Activated CD4-positive, alpha-beta T cell treated with anti-CD3 and anti-CD28 coated beads, Interleukin-2, amount 50 U/mL, for 24 hours (primary cell): ENCODE data around the gene BTBD7.

Source experiments
- DNase-seq, 2 donors: peaks; one replicate each; pipeline ENCODE4 v3.0.0-alpha.2; 2020; ENCODE audit warnings: low read depth in 1 of 2, low spot score in 1 of 2

BTBD7 gene

DNA sequence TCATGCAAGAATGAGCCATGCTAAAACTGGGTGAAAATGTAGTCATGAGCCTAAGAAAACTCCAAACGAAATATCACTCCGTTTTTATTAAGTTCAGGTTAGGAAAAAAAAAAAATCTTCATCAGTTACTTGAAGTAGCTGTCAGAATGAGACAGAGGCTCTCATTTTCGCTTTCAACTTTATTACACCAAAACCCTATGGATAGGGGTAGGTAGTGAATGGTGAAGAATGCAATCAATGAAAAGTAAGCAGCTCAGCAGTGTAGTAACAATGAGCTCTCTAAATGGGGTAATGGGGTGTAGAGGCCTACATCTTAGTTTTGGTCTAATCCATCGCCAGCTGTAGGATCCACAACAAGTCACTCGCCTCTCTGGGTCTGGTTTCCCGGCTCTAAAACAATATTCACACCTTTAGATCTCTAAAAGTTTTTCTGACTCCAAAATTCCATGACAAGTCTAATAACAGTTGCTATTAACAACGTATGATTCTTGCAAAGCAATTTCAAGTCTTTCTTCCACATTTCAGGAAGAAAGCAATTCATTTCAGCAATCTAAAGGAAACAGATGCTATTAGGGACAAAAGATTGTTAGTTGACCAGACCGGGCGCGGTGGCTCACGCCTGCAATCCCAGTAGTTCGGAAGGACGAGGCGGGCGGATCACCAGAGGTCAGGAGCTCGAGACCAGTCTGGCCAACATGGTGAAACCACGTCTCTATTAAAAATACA, 1.7 kb downstream of the BTBD7 start:
- DNase-seq: no peak

DNA sequence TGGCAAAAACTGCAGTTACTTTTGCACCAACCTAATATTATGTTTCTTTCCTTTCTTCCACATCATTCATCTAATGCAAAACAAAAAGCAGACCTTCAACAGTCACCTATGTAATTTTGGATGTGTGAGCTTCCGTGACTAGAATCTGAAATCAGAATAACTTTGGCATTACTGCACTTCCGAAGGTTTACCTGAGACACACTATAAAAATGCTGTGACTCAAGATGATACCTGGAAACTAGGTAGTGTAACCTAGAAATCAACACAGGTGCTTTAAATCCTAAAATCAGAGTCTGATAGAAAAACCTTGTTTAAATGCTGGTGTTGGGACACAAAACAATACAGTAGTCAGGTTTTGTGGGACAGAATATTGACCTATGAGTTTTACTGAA, 2.2 kb downstream of the BTBD7 start:
- DNase-seq: no peak

DNA sequence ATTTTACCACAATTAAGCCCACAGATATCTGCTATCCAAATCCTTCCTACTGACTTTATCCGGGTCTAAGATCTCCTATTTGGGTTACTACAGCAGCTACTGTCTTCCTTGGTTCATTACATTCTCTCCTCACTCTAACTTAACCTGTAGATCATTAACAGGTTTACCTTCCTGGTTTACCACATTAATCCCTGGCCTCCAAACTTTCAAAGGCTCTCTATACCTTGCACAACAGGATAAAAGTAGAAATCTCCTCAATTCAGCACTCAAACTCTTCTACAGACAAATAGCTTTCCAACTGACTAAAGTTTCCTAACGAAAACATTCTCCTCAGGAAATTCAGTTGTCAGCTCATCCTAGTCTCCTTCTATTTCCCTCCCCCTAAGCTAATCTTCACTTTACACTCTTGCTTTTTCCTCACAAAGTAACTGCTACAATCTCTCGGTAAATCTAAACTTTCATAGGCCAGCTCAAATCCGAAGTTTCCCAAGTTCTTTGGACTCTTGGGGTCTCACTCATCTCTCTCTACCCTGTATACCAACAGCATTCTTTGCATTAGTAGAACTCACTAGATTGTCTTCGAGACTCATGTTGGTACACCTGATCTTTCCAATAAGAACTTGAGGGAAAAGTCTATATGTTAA, 2.7 kb downstream of the BTBD7 start:
- DNase-seq: no peak

DNA sequence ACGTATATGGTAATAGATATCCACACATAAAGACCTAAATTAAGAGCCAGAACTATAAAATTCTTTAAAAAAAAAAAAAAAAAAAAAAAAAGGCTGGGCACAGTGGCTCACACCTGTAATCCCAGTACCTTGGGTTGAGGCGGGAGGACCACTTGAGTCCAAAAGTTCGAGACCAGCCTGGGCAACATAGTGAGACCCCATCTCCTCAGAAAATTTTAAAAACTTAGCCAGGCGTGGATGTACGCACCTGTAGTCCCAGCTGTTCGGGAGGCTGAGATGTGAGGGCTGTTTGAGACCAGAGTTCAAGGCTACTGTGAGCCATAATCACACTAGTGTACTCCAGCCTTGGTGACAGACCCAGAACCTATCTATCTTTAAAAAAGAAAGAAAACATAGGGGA, 4.3 kb downstream of the BTBD7 start:
- DNase-seq: no peak

DNA sequence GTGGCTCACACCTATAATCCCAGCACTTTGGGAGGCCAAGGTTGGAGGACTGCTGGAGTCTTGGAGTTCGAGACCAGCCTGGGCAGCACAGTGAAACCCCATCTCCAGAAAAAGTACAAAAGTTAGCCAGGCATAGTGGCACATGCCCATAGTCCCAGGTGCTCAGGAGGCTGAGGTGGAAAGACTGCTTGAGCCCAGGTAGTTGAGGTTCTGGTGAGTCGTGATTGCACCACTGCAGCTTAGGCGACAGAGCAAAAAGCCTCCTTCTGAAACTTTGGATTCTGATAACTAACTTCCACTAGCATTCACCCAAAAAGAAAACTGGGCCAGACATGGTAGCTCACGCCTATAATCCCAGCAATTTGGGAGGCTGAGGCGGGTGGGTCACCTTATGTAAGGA, 6.6 kb downstream of the BTBD7 start:
- DNase-seq: no peak

DNA sequence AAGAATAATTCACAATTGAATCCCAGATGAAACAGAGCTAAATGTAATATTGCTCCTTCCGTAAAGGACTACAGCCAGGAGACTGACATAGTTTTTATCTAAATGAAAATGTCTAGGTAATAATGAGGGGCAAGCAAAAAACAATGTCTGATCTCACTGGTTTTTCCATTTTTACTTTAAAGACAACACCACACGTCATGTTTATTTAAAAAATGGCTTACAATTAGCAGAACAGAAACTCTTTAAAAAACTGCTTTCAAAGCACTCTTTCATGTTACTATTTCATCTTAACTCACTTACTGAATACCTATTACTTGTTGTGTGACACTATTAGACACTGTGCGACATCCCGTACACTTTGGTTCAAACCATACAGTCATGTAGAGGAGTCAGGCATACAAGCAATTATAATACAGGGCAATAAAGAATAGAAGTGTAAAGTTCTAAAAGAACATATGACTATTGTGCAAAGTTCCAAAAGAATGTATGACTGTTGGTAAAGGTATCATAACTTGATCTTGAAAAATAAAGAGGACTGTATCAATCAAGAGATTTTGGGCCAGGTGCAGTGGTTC, 9.1 kb downstream of the BTBD7 start:
- DNase-seq: no peak

DNA sequence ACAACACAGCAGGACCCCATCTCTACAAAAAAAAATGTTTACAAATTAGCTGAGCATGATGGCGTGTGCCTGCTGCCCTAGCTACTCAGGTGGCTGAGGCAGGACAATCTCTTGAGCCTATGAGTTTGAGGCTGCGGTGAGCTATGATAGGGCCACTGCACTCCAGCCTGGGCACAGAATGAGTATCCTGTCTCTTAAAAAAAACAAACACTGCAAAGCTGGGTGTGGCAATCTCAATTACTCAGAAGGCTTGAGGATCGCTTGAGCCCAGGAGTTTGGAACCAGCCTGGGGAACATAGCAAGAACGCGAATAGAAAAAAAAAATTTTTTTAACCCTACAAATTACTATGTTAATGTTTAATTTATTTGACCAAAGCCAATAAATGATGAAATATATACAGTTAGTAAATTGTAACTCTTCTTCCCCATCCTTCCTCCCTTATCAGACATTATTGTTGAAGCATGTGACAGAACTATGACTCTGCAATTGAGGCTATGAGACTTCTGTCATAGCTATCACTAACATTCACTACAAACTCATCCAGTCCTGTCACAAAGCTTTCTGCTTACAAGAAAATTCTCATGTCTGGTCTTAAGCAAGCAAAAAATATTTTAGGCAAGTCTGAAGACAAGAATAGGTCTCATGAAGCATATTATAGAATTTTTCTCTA, 9.8 kb downstream of the BTBD7 start:
- DNase-seq: no peak

DNA sequence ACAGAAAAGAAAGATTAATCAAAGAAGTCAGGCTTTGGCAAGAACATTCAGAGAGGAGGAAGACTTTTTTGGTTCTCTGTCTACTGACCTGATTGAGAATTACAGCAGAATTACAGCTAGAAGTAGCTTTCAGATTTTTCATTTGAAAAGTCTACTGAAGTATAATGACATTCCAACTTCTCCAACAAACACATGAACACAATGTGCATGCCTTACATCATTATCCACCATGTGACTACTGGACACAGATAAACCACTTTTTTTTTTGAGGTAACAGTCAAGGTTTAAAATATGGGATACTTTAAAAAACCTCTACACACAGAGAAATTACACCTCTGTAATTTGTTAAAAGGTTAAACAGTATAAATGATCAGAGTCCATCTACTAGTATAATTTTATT, 12.3 kb downstream of the BTBD7 start:
- no peak for DNase-seq

DNA sequence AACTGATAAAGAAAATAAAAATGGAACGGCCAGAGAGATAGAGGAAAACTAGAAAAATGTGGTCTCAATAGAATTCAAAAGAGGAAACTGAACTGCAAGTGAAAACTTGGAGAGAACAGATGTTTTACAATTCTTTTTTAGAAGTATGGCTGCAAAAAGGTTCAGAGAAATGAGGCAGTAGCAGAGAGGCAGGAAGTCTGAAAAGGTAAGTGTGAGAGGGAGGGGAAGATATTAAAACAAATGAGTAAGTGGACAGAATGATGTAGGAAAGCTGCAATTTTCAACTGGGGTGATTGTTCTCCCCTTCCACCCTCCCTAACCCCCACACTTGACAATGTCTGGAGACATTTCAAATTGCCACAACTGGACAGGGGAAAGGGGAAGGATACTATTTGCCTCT, 12.9 kb downstream of the BTBD7 start:
- no peak for DNase-seq

DNA sequence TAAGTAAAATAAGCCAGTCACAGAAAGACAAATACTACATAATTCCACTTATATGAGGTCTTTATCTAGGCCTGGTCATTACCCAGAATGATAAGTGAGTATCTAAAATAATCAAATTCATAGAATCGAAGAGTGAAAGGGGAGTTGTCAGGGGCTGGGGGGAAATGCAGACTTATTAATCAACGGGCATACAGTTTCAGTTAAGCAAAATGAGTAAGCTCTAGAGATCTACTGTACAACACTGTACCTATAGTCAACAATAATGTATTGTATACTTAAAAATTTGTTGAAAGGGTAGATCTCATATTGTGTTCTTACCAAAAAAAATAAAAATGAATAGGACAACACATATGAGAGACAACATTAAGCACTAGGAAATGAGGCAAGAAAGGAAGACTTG, 13.3 kb downstream of the BTBD7 start:
- no peak for DNase-seq

DNA sequence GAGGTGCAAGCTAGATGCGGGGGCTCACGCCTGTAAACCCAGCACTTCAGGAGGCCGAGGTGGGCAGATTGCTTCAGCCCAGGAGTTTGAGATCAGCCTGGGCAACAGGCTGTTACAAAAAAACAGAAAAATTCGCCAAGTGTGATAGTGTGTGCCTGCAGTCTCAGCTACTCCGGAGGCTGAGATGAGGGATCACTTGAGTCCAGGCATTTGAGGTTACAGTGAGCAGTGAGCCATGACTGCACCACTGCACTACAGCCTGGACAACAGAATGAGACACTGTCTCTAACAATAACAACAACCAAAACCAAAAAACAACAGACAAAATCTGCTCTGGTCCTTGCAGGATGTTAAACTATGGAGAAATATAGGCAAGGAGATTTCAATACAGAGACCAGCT, 13.9 kb downstream of the BTBD7 start:
- DNase-seq: no peak

DNA sequence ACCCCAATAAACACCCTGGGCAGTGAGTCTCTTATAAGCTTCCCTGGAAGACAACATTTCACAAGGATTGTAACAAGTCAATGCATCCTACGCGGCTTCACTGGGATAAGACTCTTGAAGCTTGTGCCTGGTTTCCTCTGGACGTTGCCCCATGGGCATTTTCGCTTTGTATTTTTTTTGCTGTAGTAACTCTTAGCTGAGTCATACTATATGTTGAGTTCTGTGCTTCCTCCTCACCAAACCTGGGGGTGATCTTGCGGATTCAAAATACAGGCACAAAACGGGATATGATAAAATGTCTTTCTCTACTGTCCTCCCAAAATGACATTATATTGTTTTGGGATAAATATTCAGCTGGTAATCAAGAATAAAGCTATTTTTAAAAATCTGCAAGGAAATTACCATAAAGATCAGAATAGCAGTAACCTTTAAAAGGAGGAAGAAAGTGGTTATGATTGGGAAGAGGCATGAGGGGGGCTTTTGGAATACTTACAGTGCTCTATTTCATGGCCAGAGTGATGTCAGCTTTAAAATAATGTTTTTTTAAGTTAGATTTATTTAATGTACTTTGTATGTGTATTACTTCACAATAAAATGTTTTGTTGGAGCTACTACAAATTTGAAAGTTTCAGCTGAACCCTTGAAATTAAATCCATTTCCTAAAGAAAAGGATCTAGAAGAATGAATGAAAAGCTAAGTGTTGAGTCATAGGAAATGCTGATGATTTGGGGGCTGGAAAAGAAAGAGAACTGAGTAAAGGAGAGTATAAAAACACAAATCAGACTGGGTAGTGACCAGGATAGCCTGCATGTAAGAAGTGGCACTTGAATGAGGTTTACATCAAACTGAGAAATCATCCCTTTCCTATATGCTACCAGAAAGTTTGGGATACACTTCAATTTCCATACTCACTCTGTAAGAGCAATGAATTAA, 14.7 kb downstream of the BTBD7 start:
- no peak for DNase-seq

DNA sequence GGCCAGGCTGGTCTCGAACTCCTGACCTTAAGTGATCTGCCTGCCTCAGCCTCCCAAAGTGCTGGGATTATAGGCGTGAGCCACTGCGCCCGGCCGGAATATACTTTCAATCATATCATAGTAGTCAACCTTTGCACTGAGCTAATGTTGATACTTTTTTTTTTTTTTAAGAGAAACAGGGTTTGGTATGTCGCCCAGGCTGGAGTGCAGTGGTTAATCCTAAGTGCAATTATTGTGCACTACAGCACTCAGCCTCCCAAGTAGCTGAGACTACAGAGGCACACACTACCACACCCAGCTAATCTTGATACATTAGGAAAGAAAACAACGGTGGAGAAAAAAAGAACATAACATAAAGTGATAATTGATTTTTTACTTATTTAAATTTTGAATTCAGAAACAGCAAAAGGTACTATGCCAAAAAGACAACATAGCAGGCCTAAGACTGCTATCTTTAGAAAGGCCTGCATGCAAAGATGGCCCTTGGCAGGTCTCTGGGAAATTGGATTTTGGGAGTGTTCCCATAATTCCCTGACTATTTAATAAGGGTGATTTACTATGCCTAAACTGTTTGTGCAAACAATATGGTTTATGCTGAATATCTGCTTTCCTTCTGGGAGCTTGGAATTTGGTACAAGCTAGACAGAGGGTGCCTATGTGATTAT, 15.5 kb downstream of the BTBD7 start:
- no peak for DNase-seq

DNA sequence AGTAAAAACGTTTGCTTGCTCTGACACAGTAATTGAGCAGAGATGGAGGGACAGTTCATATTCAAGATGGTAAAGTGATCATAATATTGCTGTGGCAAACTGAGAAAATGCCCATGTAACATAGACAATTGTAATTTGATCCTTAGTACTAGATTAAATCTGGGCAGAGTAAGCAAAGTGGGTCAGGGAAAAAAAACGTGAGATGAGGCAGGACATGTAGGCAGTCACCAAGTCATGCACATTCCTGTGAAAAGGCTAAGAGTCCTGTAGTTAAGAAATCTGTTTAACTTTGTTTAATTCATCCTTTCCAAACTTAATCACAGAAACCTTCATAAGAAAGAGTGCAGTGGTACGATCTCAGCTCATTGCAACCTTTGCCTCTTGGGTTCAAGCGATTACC, 16.1 kb downstream of the BTBD7 start:
- no peak for DNase-seq

DNA sequence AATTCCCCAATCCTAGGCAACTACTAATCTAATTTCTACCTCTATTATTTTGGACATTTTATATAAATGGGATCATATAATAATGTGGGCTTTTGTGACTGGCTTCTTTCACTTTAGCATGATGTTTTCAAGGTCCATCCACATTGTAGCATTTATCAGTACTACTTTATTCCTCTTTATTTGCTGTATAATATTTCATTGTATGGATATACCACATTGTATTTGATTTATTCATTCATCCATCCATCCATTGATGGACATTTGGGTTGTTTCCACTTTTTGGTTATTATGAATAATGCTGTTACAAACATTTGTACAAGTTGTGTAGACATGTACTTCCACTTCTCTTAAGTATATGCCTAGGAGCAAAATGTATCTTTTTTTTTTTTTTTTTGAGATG, 17.3 kb downstream of the BTBD7 start:
- DNase-seq: no peak

DNA sequence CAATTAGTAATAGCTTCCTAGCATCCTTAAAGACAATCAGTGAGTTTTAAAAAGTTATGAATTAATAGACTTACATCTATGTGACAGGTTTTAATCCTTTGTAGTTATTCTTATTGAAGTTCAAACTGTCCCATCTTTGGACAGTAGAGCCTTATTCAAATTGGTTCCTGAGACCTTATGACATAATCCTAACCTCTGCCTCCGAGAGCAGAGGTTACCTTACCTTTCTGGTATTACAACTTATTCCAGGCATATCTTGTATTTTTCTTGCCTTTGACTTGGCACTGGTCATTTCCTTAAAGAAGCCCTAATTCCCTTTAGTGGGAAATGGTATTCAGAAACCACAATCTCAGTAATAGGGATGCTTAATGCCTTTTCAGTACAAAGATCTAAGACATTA, 21.8 kb downstream of the BTBD7 start:
- no peak for DNase-seq

DNA sequence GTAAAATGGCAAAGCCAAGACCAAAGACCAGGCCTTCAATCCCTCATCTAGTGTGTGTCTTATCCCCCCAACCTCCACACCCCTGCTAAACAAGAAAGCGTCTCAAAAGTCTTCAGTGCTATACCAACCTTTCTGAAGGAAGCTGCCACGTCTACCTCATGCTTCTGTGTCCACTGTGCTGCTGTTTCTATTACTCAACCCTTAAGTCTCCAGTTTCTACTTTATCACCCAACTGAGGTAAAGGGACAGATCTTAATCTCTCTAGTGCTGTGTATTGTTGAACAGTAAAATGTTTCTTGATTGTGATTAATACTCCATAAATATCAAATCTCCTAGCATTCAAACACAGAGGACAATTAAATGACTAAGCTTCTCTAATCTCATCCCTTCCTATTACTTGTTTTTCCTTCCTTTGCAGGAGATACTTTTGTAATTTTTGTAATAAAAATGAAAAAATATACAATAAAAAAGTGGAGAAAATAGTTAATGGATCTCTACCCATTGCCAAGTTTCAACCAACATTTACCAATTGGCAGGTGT, 23.3 kb downstream of the BTBD7 start:
- DNase-seq: no peak

DNA sequence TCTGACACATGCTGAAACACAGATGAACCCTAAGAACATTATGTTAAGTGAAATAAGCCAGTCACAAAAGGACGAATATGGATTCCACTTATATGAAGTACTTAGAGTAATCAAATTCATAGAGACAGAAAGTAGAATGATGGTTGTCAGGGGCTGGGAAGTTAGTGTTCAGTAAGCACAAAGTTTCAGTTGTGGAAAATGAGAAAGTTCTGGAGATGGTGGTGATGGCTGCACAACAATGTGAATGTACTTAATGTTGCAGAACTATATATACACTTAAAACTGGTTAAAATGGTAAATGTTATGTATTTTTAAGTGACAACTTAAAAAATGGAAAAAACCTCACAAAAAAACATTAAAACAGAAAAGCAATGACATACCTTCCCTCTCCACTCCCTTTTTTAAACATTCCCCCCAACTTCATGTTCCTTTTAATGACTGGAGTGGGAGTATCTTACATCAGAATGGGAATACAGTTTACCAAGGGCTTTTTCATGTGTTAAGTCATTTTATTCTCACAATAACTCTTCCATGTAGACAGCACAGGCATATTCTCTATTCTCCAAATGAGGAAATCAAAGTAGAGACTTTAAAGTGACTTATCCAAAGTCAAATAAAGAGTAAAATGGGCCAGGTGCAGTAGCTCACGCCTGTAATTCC, 24.0 kb downstream of the BTBD7 start:
- no peak for DNase-seq

DNA sequence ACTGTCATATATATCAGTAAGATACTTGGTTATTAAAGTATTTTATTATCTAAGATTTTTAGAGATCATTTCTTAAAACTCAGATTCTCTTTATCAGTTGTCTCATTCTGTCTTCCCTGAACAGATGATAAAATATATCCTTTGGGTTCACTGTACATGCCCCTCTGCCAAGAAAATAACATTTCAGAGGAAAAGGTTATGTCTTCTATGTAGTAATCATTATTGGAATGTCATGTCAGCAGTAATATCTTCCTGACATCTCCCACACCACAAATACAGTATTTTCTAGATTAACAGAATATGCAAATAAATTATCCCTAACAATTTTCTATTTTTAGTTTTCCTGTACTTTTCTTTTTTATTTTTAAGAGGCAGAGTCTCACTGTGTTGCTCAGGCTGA, 26.0 kb downstream of the BTBD7 start:
- no peak for DNase-seq
